C4-2B (cell line): ENCODE results near the gene CCNY.

Experiments used
- ZFX ChIP-seq: fragments of 450-650 bp; IDR thresholded peaks from 2 replicates; pipeline ENCODE4 v1.6.1; 2017
- TF ChIP-seq, protein P1 (sequence below): fragments of 450-650 bp; conservative IDR thresholded peaks from 2 replicates; pipeline ENCODE4 v1.5.1; 2017; ENCODE audit warnings: mild to moderate bottlenecking

DNA sequence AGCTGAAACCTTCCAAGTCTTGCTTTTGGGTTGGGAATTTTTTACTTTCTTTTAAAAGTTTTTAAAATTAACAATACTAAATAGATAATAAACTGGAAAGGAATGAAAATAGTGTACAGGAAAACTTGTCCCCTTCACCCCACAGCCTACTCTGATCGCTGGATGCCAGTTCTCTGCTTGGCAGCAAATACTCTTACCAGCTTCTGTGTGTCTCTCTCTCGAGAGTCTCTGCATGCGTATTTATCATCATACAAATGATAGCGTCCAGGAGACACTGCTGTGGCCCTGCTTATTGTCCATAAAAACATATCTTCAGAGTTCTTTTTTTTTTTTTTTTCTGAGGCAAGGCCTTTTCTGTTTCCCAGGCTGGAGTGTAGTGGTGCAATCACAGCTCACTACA is 101.5 kb downstream of the CCNY start:
- TF ChIP-seq, protein P1, sequence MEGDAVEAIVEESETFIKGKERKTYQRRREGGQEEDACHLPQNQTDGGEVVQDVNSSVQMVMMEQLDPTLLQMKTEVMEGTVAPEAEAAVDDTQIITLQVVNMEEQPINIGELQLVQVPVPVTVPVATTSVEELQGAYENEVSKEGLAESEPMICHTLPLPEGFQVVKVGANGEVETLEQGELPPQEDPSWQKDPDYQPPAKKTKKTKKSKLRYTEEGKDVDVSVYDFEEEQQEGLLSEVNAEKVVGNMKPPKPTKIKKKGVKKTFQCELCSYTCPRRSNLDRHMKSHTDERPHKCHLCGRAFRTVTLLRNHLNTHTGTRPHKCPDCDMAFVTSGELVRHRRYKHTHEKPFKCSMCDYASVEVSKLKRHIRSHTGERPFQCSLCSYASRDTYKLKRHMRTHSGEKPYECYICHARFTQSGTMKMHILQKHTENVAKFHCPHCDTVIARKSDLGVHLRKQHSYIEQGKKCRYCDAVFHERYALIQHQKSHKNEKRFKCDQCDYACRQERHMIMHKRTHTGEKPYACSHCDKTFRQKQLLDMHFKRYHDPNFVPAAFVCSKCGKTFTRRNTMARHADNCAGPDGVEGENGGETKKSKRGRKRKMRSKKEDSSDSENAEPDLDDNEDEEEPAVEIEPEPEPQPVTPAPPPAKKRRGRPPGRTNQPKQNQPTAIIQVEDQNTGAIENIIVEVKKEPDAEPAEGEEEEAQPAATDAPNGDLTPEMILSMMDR = no peak
- TF ChIP-seq ZFX = no peak
